Ovary (tissue), 9 donors: ENCODE measurements around the gene CALM1. TPM values are rescaled to one million over a fixed set of nuclear protein-coding genes. Genes with fewer than 3 reads are reported as not detected.

ENCODE experiments used
- DNase-seq, 5 donors: peaks; one replicate each; pipeline ENCODE4 v3.0.0-alpha.2; 2019 to 2020
- H3K27ac ChIP-seq, 2 donors: fragments of 200-600 bp; one replicate each; pipeline versions ENCODE4 v1.5.1 to v1.8.0; 2019 to 2022
- H3K27me3 ChIP-seq: fragments of 200-600 bp; one replicate; pipeline ENCODE4 v1.8.0; 2022
- H3K36me3 ChIP-seq: fragments of 200-600 bp; sonication (generic); one replicate; pipeline ENCODE4 v1.5.1; 2019
- H3K4me1 ChIP-seq: one replicate; pipeline ENCODE4 v1.8.1; 2013; ENCODE audit warnings: mild to moderate bottlenecking, moderate library complexity; ENCODE audit not compliant: insufficient read depth
- H3K4me3 ChIP-seq: fragments of 200-600 bp; sonication (generic); one replicate; pipeline ENCODE4 v1.5.1; 2017
- H3K9me3 ChIP-seq, 2 donors: fragments of 200-600 bp in 1 of 2; sonication (generic) in 1 of 2; one replicate each; pipeline versions ENCODE4 v1.5.1 to v1.8.1; 2013 to 2019; ENCODE audit warnings: mild to moderate bottlenecking in 1 of 2, moderate library complexity in 1 of 2
- CTCF ChIP-seq, 3 donors: fragments of 450-650 bp in 2 of 3; fragments of 200-600 bp in 1 of 3; IDR thresholded peaks; one replicate each; pipeline versions ENCODE4 v1.5.1 to v1.8.0; 2016 to 2022; ENCODE audit warnings: antibody characterized with exemption in 3 of 3, mild to moderate bottlenecking in 1 of 3
- EP300 ChIP-seq: sonication (generic); formaldehyde crosslinking; IDR thresholded peaks from one replicate; pipeline ENCODE4 v1.6.1; 2017; ENCODE audit warnings: antibody characterized with exemption
- POLR2A ChIP-seq: fragments of 450-650 bp; IDR thresholded peaks from one replicate; pipeline ENCODE4 v1.6.1; 2017; ENCODE audit warnings: antibody characterized with exemption, mild to moderate bottlenecking, moderate library complexity
- WGBS, 3 donors: extraction: QIAGEN DNeasy Blood & Tissue Kit in 1 of 3; methylation state at CpG; one replicate each; pipeline versions ENCODE4 v1.1.5 to v1.1.7; 2013 to 2017; 5-methylcytosine and 5-hydroxymethylcytosine counted together
- intact Hi-C, 4 donors: fragments of 100-400 bp; cut with DNase I; formaldehyde crosslinking; loops; one replicate each; pipeline versions ENCODE4 v1.11.0 to v1.15.1; 2022 to 2023
- polyA plus RNA-seq, 2 donors: library from polyadenylated mRNA; stranded (reverse); fragments of 200-250 nt in 1 of 2; fragments of 350-450 nt in 1 of 2; fragmentation: Illumina TruSeq in 1 of 2; extraction: RNeasy Lipid Tissue Mini Kit (QIAGEN cat#74804) in 1 of 2; gene quantifications; one replicate each; pipeline ENCODE4 v1.2.3, GENCODE V29; 2013 to 2014
- total RNA-seq, 7 donors: library from RNA; depleted of rRNA in 2 of 7; stranded (reverse); fragments of >200 nt in 2 of 7; fragmentation: NEBNext Ultra II Directional in 3 of 7; extraction: Animal tissue kit (Norgen Biotek cat#: 25700) in 3 of 7; gene quantifications; one replicate each; pipeline versions ENCODE4 v1.1.0 to v1.2.4, GENCODE V29; 2016 to 2023
- donor health status: DM: no; HTN: no; CAD: no; lungs with moderate emphysema.
- donor health status: DM: no; HTN: no; CAD: no.
- donor health status: Bipolar disorder and iron deficiency.
- donor health status: DM: yes; HTN: yes; CAD: no.
- donor health status: DM: no; HTN: no; CAD: no.
- donor health status: DM: yes; HTN: yes; CAD: no.

CALM1 gene
- total and polyA plus RNA-seq, 9 donors: 122 to 514 (median 225) TPM

GRCh38 chr14:90424075-90424474 is 27.2 kb downstream of the CALM1 start:
- H3K27me3 ChIP-seq: no peaks in the 10 kb centered on the region
- no peaks in the 10 kb centered on the region for H3K9me3 ChIP-seq
- peak in 1 of 5 donors; percentile 3 for DNase-seq
- no peaks in the 10 kb centered on the region for H3K36me3 ChIP-seq
- WGBS, 3 donors: 87 to 89% (median 89%) methylated on average over 6 of the region's 6 CpGs
- intact Hi-C loops: no loop called here
- no peak overlapping the region for H3K27ac ChIP-seq
- H3K4me3 ChIP-seq: no peak overlapping the region
- no peaks in the 10 kb centered on the region for H3K4me1 ChIP-seq
- TF ChIP-seq CTCF (IDR thresholded peaks at IDR 0.05): no peak

GRCh38 chr14:90424686-90425372 is 28.0 kb downstream of the CALM1 start:
- intact Hi-C loops: no loop called here
- Histone ChIP-seq H3K27me3 (no peaks in the 10 kb centered on the region), H3K4me3 (no peak overlapping the region), H3K9me3 (no peaks in the 10 kb centered on the region), H3K27ac (no peak overlapping the region), H3K36me3 (no peaks in the 10 kb centered on the region), H3K4me1 (no peaks in the 10 kb centered on the region)
- DNase-seq: peak in 1 of 5 donors; percentile 8
- TF ChIP-seq CTCF (IDR thresholded peaks at IDR 0.05): no peak
- TF ChIP-seq EP300: no peak
- no peak for TF ChIP-seq POLR2A
- 52 to 61% (median 53%) methylated on average over 17 of the region's 17 CpGs for WGBS, 3 donors

- no peaks in the 10 kb centered on the region for H3K4me1 ChIP-seq
- H3K4me3 ChIP-seq: no peak overlapping the region
- no peaks in the 10 kb centered on the region for H3K36me3 ChIP-seq
- H3K27me3 ChIP-seq: no peaks in the 10 kb centered on the region
- peak in 1 of 5 donors; percentile 15 for DNase-seq
- no peaks in the 10 kb centered on the region for H3K9me3 ChIP-seq
- intact Hi-C loops: no loop called here
- no peak for TF ChIP-seq CTCF (IDR thresholded peaks at IDR 0.05)
- H3K27ac ChIP-seq: no peak overlapping the region
- WGBS, 3 donors: 85 to 90% (median 89%) methylated on average over 9 of the region's 9 CpGs
Observed at GRCh38 chr14:90425373-90425879, 28.6 kb downstream of the CALM1 start.

- H3K27ac ChIP-seq: no peak overlapping the region
- DNase-seq: peak in 1 of 5 donors; percentile 19
- WGBS, 3 donors: 91 to 94% (median 91%) methylated on average over 10 of the region's 10 CpGs
- intact Hi-C loops: no loop called here
- no peaks in the 10 kb centered on the region for H3K9me3 ChIP-seq
- H3K27me3 ChIP-seq: no peaks in the 10 kb centered on the region
- no peak overlapping the region for H3K4me3 ChIP-seq
- no peaks in the 10 kb centered on the region for H3K4me1 ChIP-seq
- no peaks in the 10 kb centered on the region for H3K36me3 ChIP-seq
- TF ChIP-seq CTCF (IDR thresholded peaks at IDR 0.05) (no peak), POLR2A (no peak), EP300 (no peak)
Observed at GRCh38 chr14:90426031-90426540, 29.3 kb downstream of the CALM1 start.
